Skin of body (tissue), 3 donors: ENCODE measurements around the gene DEK. TPM values are rescaled to one million over a fixed set of nuclear protein-coding genes. Genes with fewer than 3 reads are reported as not detected.
"Not testable (repeated sequence)": the region's sequence is repeated elsewhere in the genome, so short reads cannot be mapped to it uniquely, and the experiment has no call there.

Source experiments
- DNase-seq: peaks from one replicate; lab custom pipeline; 2025; lab: John Stamatoyannopoulos, UW
- small RNA-seq: library from RNA; depleted of rRNA; stranded (forward); fragments of <200 nt; gene quantifications from one replicate; pipeline ENCODE3, GENCODE V24; 2014; ENCODE audit warnings: low replicate concordance
- total RNA-seq: library from RNA; depleted of rRNA; stranded (reverse); fragments of >200 nt; gene quantifications from one replicate; pipeline ENCODE4 v1.2.3, GENCODE V29; 2014

Gene DEK
- total RNA-seq, 1 donor from 2014 or later = 125 TPM

DNA sequence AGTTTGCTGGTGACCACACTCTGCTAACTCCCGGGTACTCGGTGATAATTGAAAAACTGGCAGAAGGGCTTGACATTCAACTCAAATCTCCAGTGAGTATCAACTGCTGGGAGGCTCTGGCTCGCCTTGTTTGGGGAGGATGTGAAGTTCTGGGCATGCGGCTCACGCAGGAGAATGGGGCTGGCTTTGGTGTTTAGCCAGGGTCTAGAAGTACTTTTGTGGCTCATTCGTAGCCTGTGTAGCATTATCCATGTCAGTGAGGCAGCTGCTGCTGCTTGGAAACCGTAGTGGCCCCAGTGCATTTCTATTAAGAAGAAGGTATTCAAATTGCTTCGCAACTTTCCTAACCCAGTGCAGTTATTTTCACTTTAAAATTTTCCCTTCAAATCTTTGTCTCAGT, 56.9 kb downstream of the DEK start:
- no peak for DNase-seq

GRCh38 chr6:18206591-18206990, 57.7 kb downstream of the DEK start:
- no peak for DNase-seq

- no peak for DNase-seq
These were observed 59.6 kb downstream of the DEK start for GRCh38 chr6:18204691-18205090.

DNA sequence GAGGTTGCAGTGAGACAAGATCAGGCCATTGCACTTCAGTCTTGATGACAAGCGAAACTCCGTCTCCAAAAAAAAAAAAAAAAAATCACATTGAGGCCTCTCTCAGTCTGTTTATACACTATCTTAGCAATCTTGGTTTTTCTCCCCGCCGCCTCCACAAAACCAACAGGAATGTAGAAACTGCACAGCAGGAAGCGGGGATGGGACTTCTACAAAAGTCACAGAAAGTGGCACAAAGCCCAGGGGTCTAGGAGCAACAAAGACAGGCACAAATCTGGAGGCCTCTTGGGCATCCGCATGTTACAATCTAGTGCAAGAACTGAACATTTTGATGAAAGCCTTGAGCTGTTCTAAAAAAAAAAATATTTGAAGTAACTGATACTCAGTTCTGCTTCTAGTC, 60.5 kb downstream of the DEK start:
- no peak for DNase-seq

DNA sequence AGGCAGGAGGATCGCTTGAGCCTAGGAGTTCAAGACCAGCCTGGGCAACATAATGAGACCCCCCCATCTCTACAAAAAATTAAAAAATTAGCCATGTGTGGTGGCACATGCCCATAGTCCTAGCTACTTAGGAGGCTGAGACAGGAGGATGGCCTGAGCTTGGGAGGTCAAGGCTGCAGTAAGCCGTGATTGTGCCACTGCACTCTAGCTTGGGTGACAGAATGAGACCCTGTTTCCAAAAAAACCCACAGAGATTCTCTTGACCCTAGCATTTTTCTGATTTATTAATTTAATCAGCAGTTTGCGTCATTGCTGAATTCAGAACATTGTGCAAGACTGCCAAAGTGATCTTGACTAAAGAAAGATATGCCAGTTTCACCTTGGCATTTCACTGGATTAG, 72.3 kb downstream of the DEK start:
- DNase-seq = no peak

- DNase-seq = no peak
These were observed 75.1 kb downstream of the DEK start for GRCh38 chr6:18189196-18189595.

DNA sequence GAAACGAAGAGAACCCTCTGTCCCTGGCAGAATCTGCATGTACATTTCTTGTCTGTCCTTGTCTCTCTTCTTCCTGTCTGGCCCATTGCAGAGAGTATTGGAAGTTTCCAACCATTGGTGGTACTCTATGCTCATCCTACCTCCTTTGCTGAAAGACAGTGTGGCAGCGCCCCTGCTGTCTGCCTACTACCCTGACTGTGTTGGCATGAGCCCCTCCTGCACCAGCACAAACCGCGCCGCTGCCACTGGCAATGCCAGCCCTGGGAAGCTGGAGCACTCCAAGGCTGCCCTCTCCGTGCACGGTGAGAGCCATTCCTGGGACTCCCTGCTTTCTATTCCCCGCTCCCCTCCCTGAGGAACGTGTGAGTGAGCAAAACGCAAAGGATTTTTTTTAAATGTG, 76.6 kb downstream of the DEK start:
- DNase-seq = no peak

GRCh38 chr6:18186540-18187250, 77.6 kb downstream of the DEK start:
- no peak for DNase-seq

DNA sequence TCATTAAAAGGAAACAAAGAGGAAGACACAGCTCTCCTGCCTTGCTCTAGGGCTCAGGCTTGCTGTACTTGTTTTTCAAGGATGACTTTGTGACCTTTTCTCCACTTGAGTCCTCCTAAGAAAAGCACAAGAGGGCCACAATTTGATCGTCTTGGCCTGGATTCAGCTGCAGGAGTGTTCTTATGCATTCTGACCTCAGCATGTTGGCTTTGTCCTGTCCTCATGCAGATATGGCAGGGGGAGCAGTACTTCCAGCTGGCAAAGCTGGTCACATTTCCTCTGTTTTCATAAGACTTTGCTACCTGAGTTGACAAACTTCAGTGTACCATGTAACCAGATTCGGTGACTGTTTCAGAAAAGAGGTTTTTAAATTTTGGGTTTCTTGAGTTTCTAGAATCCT, 78.3 kb downstream of the DEK start:
- DNase-seq = no peak

DNA sequence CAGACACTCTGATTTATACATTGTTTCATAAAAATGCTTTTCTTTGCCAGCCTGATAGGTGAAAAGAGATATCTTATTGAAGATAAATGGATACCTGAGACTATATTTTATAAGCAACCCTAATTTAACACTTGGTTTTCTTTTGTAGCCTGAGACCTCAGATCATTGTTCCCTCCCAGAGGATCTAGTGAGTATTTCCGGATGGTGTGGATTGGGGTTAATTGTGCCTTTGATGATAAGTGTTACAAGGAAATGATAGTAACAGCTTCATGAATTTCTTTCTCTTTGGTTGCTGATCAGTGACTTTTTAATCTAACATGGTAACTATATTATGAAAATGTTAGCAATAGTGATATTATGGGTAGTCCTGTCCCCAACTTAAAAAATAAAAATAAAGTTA, 78.7 kb downstream of the DEK start:
- DNase-seq = no peak

- DNase-seq = no peak
These were observed 80.6 kb downstream of the DEK start for GRCh38 chr6:18183766-18184165.

- DNase-seq = no peak
These were observed 81.8 kb downstream of the DEK start for GRCh38 chr6:18182568-18182967.

DNA sequence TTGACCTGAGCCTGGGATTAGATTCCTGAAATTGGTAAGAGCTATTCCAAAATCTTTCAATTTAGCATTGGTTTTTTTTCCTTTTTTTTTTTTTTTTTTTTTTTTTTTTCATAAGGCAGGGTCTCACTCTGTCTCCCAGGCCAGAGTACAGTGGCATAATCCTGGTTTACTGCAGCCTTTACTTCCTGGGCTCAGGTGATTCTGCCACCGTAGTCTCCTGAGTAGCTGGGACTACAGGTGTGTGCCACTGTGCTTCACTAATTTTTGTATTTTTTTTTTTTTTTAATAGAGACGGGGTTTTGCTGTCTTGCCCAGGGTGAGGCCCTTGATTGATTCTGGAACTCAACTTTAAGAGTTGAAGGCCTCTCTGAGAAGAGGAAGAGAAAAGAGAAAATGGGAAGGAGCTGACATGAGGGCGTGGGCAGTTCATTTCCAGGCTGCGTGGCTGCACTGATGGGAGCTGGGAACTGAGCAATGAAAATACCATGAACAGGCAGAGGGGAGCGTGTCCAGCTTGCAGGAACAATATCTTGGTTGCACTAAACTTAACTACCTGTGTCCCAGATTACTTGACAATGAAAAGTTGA, 84.5 kb downstream of the DEK start:
- DNase-seq = no peak

DNA sequence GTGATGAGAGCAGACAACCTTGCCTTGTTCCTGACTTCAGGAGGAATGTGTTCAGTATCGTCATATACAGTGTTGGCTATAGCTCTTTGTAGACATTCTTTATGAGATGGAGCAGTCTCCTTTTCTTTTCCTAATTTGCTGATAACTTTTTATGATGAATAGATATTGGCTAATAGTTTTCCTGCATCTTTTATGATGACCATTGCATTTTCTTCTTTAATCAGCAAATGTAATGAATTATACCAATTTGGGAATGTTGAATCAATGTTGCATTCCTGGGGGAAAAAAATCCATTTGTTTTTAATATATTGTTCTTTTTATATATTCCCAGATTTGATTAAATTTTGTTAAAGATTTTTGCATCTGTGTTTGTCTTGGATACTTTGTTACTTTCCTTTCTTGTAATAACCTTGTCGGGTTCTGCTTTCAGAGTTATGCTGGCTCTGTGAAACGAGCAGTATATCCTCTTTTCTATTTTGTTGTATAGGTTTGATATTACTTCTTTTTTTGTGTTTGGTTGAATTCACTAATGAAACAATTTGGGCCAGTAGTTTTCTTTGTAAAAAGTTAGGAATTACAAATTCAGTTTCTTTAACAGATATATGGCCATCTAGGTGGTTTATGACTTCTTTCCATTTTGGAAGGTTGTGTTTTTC, 85.2 kb downstream of the DEK start:
- no peak for DNase-seq

- DNase-seq = no peak
These were observed 86.9 kb downstream of the DEK start for GRCh38 chr6:18177286-18177965.

DNA sequence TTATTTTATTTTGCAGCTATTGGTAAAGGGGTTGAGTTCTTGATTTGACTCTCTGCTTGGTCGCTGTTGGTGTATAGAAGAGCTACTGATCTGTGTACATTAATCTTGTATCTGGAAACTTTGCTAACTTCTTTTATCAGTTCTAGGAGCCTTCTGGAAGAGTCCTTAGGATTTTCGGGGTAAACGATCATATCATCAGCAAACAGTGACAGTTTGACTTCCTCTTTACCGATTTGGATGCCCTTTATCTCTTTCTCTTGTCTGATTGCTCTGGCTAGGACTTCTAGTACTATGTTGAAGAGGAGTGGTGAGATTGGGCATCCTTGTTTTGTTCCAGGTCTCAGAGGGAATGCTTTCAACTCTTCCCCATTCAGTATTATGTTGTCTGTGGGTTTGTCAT, 88.1 kb downstream of the DEK start:
- DNase-seq = not testable (repeated sequence)

Small RNAs within 50 kb of the gene (small RNA-seq; reads per million reads assigned to genes)
- gene AL138825.1 = not detected
- gene RF00019 = not detected
- not detected for gene RNU6-263P

Other genes starting within 250 kb of the DEK start
- 1.2 TPM for gene NHLRC1, start 141.9 kb downstream of the DEK start, total RNA-seq
- 5.9 TPM for gene TPMT, start 109.5 kb downstream of the DEK start, total RNA-seq
- gene KDM1B, start 109.1 kb downstream of the DEK start, total RNA-seq = 19.3 TPM
- gene RNF144B, start 122.8 kb upstream of the DEK start, total RNA-seq = 24.4 TPM